ACC112 (cell line): ENCODE data around the gene CAPZA1.

ENCODE experiments used
- H2AFZ ChIP-seq: fragments of 200-600 bp; sonication (generic); one replicate; pipeline ENCODE4 v1.6.0; 2017; ENCODE audit warnings: antibody characterized with exemption, low read length; ENCODE audit not compliant: unreplicated experiment
- H3K27ac ChIP-seq: fragments of 200-600 bp; sonication (generic); 2 replicates; pipeline ENCODE4 v1.5.1; 2014; ENCODE audit warnings: low read depth, mild to moderate bottlenecking, antibody characterized with exemption, low read length, moderate library complexity
- H3K27me3 ChIP-seq: fragments of 200-600 bp; sonication (generic); 2 replicates; pipeline ENCODE4 v1.6.1; 2014; ENCODE audit warnings: mild to moderate bottlenecking, antibody characterized with exemption, low read length, moderate library complexity, mixed read lengths; ENCODE audit not compliant: insufficient read depth
- H3K36me3 ChIP-seq: fragments of 200-600 bp; sonication (generic); 2 replicates; pipeline ENCODE4 v1.6.1; 2016; ENCODE audit warnings: mild to moderate bottlenecking, antibody characterized with exemption, low read length, moderate library complexity, mixed read lengths; ENCODE audit not compliant: insufficient read depth
- H3K4me1 ChIP-seq: fragments of 200-600 bp; sonication (generic); one replicate; pipeline ENCODE4 v1.6.1; 2016; ENCODE audit warnings: low read length, mixed read lengths; ENCODE audit not compliant: insufficient read depth, unreplicated experiment, control insufficient read depth
- H3K4me3 ChIP-seq: fragments of 200-600 bp; sonication (generic); 2 replicates; pipeline ENCODE4 v1.5.1; 2014; ENCODE audit warnings: mild to moderate bottlenecking, low read depth, low read length
- H3K79me2 ChIP-seq: fragments of 200-600 bp; sonication (generic); one replicate; pipeline ENCODE4 v1.6.0; 2016; ENCODE audit warnings: low read length; ENCODE audit not compliant: control insufficient read depth, unreplicated experiment, insufficient read depth

Gene CAPZA1

GRCh38 chr1:112651205-112651604 lies 31.6 kb downstream of the CAPZA1 start:
- no peak overlapping the region for H3K4me3 ChIP-seq
- peaks cover under 1% of the 10 kb centered on the region for H3K4me1 ChIP-seq
- no peak overlapping the region for H2AFZ ChIP-seq
- H3K27me3 ChIP-seq, result no peaks in the 10 kb centered on the region
- H3K27ac ChIP-seq, result no peak overlapping the region
- peaks cover 47% of the 10 kb centered on the region for H3K79me2 ChIP-seq
- peaks cover 43% of the 10 kb centered on the region for H3K36me3 ChIP-seq

DNA sequence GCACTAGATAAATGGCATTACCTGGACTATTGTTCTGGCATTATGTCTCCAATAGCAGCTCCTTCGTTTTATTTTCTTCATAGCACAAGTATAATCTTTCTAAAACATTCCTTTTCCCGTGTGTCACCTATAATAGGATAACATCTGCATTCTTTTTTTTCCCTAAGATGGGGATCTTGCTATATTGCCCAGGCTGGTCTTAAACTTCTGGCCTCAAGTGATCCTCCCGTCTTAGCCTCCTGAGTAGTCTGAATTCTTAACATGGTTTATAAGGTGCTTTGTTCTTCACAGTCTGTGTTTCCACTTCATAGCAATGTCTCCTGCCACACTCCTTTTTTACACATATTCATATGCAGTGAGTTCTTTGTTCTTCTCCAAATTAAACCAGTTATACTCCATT lies 46.2 kb downstream of the CAPZA1 start:
- H3K4me3 ChIP-seq, result no peak overlapping the region
- H3K27me3 ChIP-seq, result no peaks in the 10 kb centered on the region
- H3K27ac ChIP-seq, result no peak overlapping the region
- peaks cover 4% of the 10 kb centered on the region for H3K4me1 ChIP-seq
- H3K36me3 ChIP-seq, result peaks cover 43% of the 10 kb centered on the region
- no peaks in the 10 kb centered on the region for H3K79me2 ChIP-seq
- no peak overlapping the region for H2AFZ ChIP-seq

DNA sequence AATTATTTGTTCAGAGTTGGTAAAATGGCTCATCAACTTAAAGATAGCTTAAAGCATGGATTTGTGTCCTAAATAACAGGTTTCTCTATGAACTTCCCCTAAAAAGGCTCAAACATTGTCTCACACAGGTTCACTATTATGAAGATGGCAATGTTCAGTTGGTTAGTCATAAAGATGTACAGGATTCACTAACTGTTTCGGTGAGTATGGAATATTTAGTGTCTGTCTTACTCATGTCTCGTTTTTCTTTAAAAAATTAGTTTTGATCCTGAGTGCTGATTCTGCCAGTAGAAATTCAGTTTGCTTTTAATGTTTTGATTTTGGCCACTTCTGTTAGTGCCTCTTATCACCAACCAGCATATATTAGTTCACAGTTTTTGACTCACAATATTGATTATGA lies 47.3 kb downstream of the CAPZA1 start:
- no peak overlapping the region for H3K27ac ChIP-seq
- no peaks in the 10 kb centered on the region for H3K79me2 ChIP-seq
- no peaks in the 10 kb centered on the region for H3K27me3 ChIP-seq
- peaks cover 4% of the 10 kb centered on the region for H3K4me1 ChIP-seq
- peaks cover 43% of the 10 kb centered on the region for H3K36me3 ChIP-seq
- no peak overlapping the region for H2AFZ ChIP-seq
- H3K4me3 ChIP-seq, result no peak overlapping the region

GRCh38 chr1:112672009-112672408 lies 52.4 kb downstream of the CAPZA1 start:
- peak overlapping the region; percentile 78; the same call in 1 of the 2 replicates for H3K27ac ChIP-seq
- H3K4me3 ChIP-seq, result no peak overlapping the region
- H3K79me2 ChIP-seq, result peaks cover 19% of the 10 kb centered on the region
- H3K27me3 ChIP-seq, result no peaks in the 10 kb centered on the region
- H3K36me3 ChIP-seq, result peaks cover 21% of the 10 kb centered on the region
- peaks cover 38% of the 10 kb centered on the region for H3K4me1 ChIP-seq
- H2AFZ ChIP-seq, result no peak overlapping the region

- Histone ChIP-seq H3K27ac (peak overlapping the region; percentile 78), H3K27me3 (no peaks in the 10 kb centered on the region), H3K79me2 (peaks cover 28% of the 10 kb centered on the region), H3K36me3 (peaks cover 17% of the 10 kb centered on the region), H2AFZ (no peak overlapping the region), H3K4me1 (peaks cover 44% of the 10 kb centered on the region), H3K4me3 (no peak overlapping the region)
Observed at GRCh38 chr1:112672842-112673241, 53.2 kb downstream of the CAPZA1 start.

DNA sequence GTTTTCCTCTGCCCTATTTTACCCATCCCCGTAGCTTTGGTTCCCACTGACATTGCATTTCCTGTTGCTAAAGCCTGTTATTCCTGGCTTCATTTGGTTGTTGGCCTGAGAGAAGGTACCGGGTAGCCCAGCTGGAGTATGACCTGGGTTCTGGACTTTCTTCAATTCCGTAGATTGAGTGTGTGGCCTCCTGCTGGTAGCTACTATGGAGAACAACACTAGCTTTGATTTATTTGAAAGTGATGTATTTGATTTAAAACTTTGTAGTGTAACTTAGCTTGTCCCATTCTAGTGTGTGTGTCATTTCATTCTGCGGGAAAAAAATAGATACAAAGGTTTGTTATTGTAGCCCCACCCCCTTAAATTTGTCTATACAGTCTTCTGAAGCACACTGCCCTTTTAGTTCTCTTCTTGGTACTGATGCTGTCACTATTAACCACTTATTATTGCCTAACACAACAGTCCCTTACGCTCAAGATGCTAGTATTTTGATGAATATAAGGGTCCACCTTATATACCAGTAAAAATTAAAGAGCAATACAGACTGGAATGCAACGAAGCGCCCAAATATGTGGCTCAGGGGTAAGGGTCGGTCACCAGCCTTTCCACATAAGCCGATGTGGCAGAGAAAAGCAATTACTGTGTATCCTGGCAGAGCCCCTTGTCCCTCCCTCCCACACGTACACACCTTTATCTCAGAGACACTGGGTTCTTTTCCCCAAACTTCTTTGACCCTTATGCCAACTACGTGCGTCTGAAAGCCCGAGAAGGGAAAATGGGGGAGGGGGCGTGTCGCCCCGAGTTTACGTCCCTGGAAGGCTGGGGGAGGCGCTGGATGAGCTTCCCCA lies 54.2 kb downstream of the CAPZA1 start:
- H3K27ac ChIP-seq, result peak overlapping the region; percentile 78
- H3K4me1 ChIP-seq, result peaks cover 40% of the 10 kb centered on the region
- H3K79me2 ChIP-seq, result peaks cover 37% of the 10 kb centered on the region
- H2AFZ ChIP-seq, result peak overlapping the region; percentile 20
- H3K36me3 ChIP-seq, result peaks cover 16% of the 10 kb centered on the region
- no peaks in the 10 kb centered on the region for H3K27me3 ChIP-seq
- peak overlapping the region; percentile 91 for H3K4me3 ChIP-seq

GRCh38 chr1:112674440-112674985 lies 54.9 kb downstream of the CAPZA1 start, which contains the start of gene MOV10:
Gene MOV10, plus strand, starts transcription at chr1:112674659. Its CDS starts 254 bp downstream, at chr1:112674913.
- peaks cover 40% of the 10 kb centered on the region for H3K4me1 ChIP-seq
- peaks cover 9% of the 10 kb centered on the region for H3K36me3 ChIP-seq
- peak within 1 kb of the TSS; percentile 91 for H3K4me3 ChIP-seq
- H3K27me3 ChIP-seq, result no peaks in the 10 kb centered on the region
- H3K27ac ChIP-seq, result peak within 1 kb of the TSS; percentile 78
- H2AFZ ChIP-seq, result peak within 1 kb of the TSS; percentile 74
- peaks cover 43% of the 10 kb centered on the region for H3K79me2 ChIP-seq

DNA sequence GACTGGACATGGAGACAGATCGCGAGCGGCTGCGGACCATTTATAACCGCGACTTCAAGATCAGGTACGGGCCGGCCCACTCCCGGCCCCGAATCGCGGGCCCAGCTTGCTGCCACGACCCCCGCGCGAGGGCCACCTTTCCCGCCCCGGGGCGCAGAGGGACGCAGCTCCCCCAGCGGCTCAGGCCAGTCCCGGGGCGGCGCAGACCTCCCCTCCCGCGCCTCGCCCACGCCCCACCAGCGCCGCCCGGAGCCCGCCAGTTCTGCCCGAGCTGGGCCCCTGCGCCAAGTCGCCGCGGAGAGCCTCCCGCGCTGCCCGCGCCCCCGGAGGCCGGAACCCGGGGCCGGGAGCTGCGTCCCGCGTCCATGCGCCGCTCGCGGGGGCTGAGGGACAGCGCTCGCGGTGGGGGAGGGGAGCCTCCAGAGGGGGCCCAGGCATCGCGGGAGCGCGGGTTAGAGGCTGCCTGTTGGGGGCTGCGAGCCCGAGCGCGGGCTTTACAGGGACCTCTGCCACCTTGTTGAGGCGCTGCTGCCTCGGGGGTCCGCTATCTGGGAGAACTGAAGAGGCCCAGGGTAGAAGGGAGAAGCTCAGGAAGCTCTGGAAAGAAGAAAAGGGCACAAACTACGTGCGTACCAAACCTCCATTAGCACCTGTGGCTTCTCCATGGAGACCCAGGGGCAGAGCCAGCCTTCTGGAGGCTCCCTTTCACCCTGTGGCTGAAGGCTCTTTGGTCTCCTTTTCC lies 55.5 kb downstream of the CAPZA1 start:
- Histone ChIP-seq H3K79me2 (peaks cover 50% of the 10 kb centered on the region), H3K36me3 (peaks cover 4% of the 10 kb centered on the region), H2AFZ (peak overlapping the region; percentile 74), H3K4me3 (peak overlapping the region; percentile 91), H3K27ac (peak overlapping the region; percentile 78), H3K27me3 (no peaks in the 10 kb centered on the region), H3K4me1 (peaks cover 40% of the 10 kb centered on the region)

GRCh38 chr1:112675728-112676381 lies 56.2 kb downstream of the CAPZA1 start:
- peak overlapping the region; percentile 67 for H2AFZ ChIP-seq
- peak overlapping the region; percentile 91 for H3K4me3 ChIP-seq
- peak overlapping the region; percentile 78; the same call in 1 of the 2 replicates for H3K27ac ChIP-seq
- peaks cover 53% of the 10 kb centered on the region for H3K79me2 ChIP-seq
- peaks cover 4% of the 10 kb centered on the region for H3K36me3 ChIP-seq
- H3K27me3 ChIP-seq, result no peaks in the 10 kb centered on the region
- peaks cover 40% of the 10 kb centered on the region for H3K4me1 ChIP-seq

- no peak overlapping the region for H3K27ac ChIP-seq
- no peak overlapping the region for H2AFZ ChIP-seq
- peak overlapping the region; percentile 91 for H3K4me3 ChIP-seq
- H3K79me2 ChIP-seq, result peaks cover 55% of the 10 kb centered on the region
- peaks cover 4% of the 10 kb centered on the region; the same call in 1 of the 2 replicates for H3K36me3 ChIP-seq
- no peaks in the 10 kb centered on the region for H3K27me3 ChIP-seq
- peaks cover 40% of the 10 kb centered on the region for H3K4me1 ChIP-seq
Observed at GRCh38 chr1:112676543-112676942, 56.9 kb downstream of the CAPZA1 start.
